ENCODE data around the gene C14orf132.
"Not testable (repeated sequence)": the region's sequence is repeated elsewhere in the genome, so short reads cannot be mapped to it uniquely, and the experiment has no call there.

Gene C14orf132

GRCh38 chr14:96060186-96060933 lies 21.2 kb downstream of the C14orf132 start:
- no peak for DNase-seq

GRCh38 chr14:96062010-96062409 lies 22.8 kb downstream of the C14orf132 start:
- DNase-seq: no peak

GRCh38 chr14:96062506-96062905 lies 23.3 kb downstream of the C14orf132 start:
- no peak for DNase-seq

- DNase-seq: no peak
Observed at GRCh38 chr14:96064866-96065265, 25.7 kb downstream of the C14orf132 start.

GRCh38 chr14:96065661-96066459 lies 26.7 kb downstream of the C14orf132 start:
- DNase-seq: no peak

GRCh38 chr14:96066976-96067375 lies 27.8 kb downstream of the C14orf132 start:
- no peak for DNase-seq

GRCh38 chr14:96067985-96068930 lies 29.1 kb downstream of the C14orf132 start:
- DNase-seq: no peak

- DNase-seq: no peak
Observed at GRCh38 chr14:96069421-96069820, 30.3 kb downstream of the C14orf132 start.

- no peak for DNase-seq
Observed at GRCh38 chr14:96071561-96071960, 32.4 kb downstream of the C14orf132 start.

- no peak for DNase-seq
Observed at GRCh38 chr14:96072076-96072475, 32.9 kb downstream of the C14orf132 start.

GRCh38 chr14:96072746-96073145 lies 33.6 kb downstream of the C14orf132 start:
- no peak for DNase-seq

- not testable (repeated sequence) for DNase-seq
Observed at GRCh38 chr14:96073260-96074039, 34.3 kb downstream of the C14orf132 start.

- DNase-seq: no peak
Observed at GRCh38 chr14:96077983-96078624, 38.9 kb downstream of the C14orf132 start.

- no peak for DNase-seq
Observed at GRCh38 chr14:96078625-96079016, 39.5 kb downstream of the C14orf132 start.

GRCh38 chr14:96079066-96079465 lies 39.9 kb downstream of the C14orf132 start:
- DNase-seq: no peak

- DNase-seq: no peak
Observed at GRCh38 chr14:96080571-96080970, 41.4 kb downstream of the C14orf132 start.

- no peak for DNase-seq
Observed at GRCh38 chr14:96081224-96081623, 42.1 kb downstream of the C14orf132 start.

GRCh38 chr14:96081767-96082400 lies 42.7 kb downstream of the C14orf132 start:
- DNase-seq: no peak

- DNase-seq: no peak
Observed at GRCh38 chr14:96082420-96083300, 43.5 kb downstream of the C14orf132 start.

GRCh38 chr14:96083667-96084320 lies 44.6 kb downstream of the C14orf132 start:
- no peak for DNase-seq
